Tibial artery (tissue), 4 donors: Measurements from ENCODE around the gene FRYL.
"Not testable (repeated sequence)": the region's sequence is repeated elsewhere in the genome, so short reads cannot be mapped to it uniquely, and the experiment has no call there.

ENCODE experiments used
- DNase-seq, 2 donors: peaks; one replicate each; pipeline ENCODE4 v3.0.0-alpha.2; 2019
- H3K27ac ChIP-seq, 2 donors: fragments of 200-600 bp; sonication (generic) in 1 of 2; 1 replicate in 1 of 2; 2 replicates in 1 of 2; pipeline ENCODE4 v1.5.1; 2018 to 2019; ENCODE audit warnings: mild to moderate bottlenecking in 1 of 2
- H3K27me3 ChIP-seq, 2 donors: fragments of 200-600 bp; sonication (generic) in 1 of 2; one replicate each; pipeline versions ENCODE4 v1.5.1 to v1.6.0; 2016 to 2019
- H3K36me3 ChIP-seq, 3 donors: fragments of 200-600 bp; sonication (generic) in 2 of 3; one replicate each; pipeline ENCODE4 v1.5.1; 2016 to 2019; ENCODE audit warnings: mild to moderate bottlenecking in 2 of 3
- H3K4me1 ChIP-seq, 4 donors: fragments of 200-600 bp; sonication (generic) in 2 of 4; 1 replicate in 3 of 4; 2 replicates in 1 of 4; pipeline ENCODE4 v1.5.1; 2016 to 2019
- H3K4me3 ChIP-seq, 2 donors: fragments of 200-600 bp; sonication (generic) in 1 of 2; 1 replicate in 1 of 2; 2 replicates in 1 of 2; pipeline ENCODE4 v1.5.1; 2018 to 2019; ENCODE audit warnings: mild to moderate bottlenecking in 2 of 2
- H3K9me3 ChIP-seq, 3 donors: fragments of 200-600 bp; sonication (generic) in 1 of 3; one replicate each; pipeline ENCODE4 v1.5.1; 2016 to 2019
- CTCF ChIP-seq, 2 experiments: fragments of 200-600 bp in 1 of 2; fragments of 450-650 bp in 1 of 2; IDR thresholded peaks; one replicate each; pipeline ENCODE4 v1.5.1; 2017 to 2019; ENCODE audit warnings: antibody characterized with exemption in 2 of 2, mild to moderate bottlenecking in 1 of 2, moderate library complexity in 1 of 2
- intact Hi-C: fragments of 100-400 bp; cut with DNase I; formaldehyde crosslinking; loops from one replicate; pipeline ENCODE4 v1.15.0; 2023; ENCODE audit warnings: low total_unique reads

Gene FRYL

GRCh38 chr4:48706736-48707135, 73.3 kb downstream of the FRYL start:
- intact Hi-C loops: no loop called here
- peaks cover 0 to 4% (median 0%) of the 10 kb centered on the region in 4 donors for H3K4me1 ChIP-seq
- no peaks in the 10 kb centered on the region for H3K27me3 ChIP-seq
- no peak for DNase-seq
- H3K4me3 ChIP-seq: no peak overlapping the region
- no peak for TF ChIP-seq CTCF (IDR thresholded peaks at IDR 0.05)
- H3K36me3 ChIP-seq: peaks cover 9 to 20% (median 16%) of the 10 kb centered on the region in 3 donors
- no peak overlapping the region for H3K27ac ChIP-seq
- no peaks in the 10 kb centered on the region for H3K9me3 ChIP-seq

GRCh38 chr4:48705609-48706008, 74.5 kb downstream of the FRYL start:
- Histone ChIP-seq H3K9me3 (no peaks in the 10 kb centered on the region), H3K36me3 (peaks cover 9 to 20% (median 16%) of the 10 kb centered on the region in 3 donors), H3K27me3 (no peaks in the 10 kb centered on the region), H3K4me3 (no peak overlapping the region), H3K4me1 (peaks cover 0 to 4% (median 0%) of the 10 kb centered on the region in 4 donors), H3K27ac (no peak overlapping the region)
- DNase-seq: no peak
- intact Hi-C loops: no loop called here
- no peak for TF ChIP-seq CTCF (IDR thresholded peaks at IDR 0.05)

GRCh38 chr4:48704091-48704802, 75.8 kb downstream of the FRYL start:
- no peak for DNase-seq
- Histone ChIP-seq H3K4me3 (no peak overlapping the region), H3K27ac (no peak overlapping the region), H3K4me1 (peaks cover 0 to 17% (median 5%) of the 10 kb centered on the region in 4 donors), H3K9me3 (no peaks in the 10 kb centered on the region), H3K27me3 (no peaks in the 10 kb centered on the region), H3K36me3 (peaks cover 9 to 15% (median 10%) of the 10 kb centered on the region in 3 donors)
- intact Hi-C loops: no loop called here
- no peak for TF ChIP-seq CTCF (IDR thresholded peaks at IDR 0.05)

- H3K4me3 ChIP-seq: no peak overlapping the region
- no peaks in the 10 kb centered on the region for H3K27me3 ChIP-seq
- intact Hi-C loops: no loop called here
- no peaks in the 10 kb centered on the region for H3K9me3 ChIP-seq
- no peak for TF ChIP-seq CTCF (IDR thresholded peaks at IDR 0.05)
- no peak for DNase-seq
- no peaks in the 10 kb centered on the region for H3K36me3 ChIP-seq
- no peak overlapping the region for H3K27ac ChIP-seq
- H3K4me1 ChIP-seq: peaks cover 0 to 28% (median 14%) of the 10 kb centered on the region in 4 donors
These were observed 80.6 kb downstream of the FRYL start for GRCh38 chr4:48699475-48699874.

GRCh38 chr4:48698029-48698971, 81.8 kb downstream of the FRYL start:
- intact Hi-C loops: no loop called here
- no peak for TF ChIP-seq CTCF (IDR thresholded peaks at IDR 0.05)
- no peaks in the 10 kb centered on the region for H3K36me3 ChIP-seq
- H3K9me3 ChIP-seq: no peaks in the 10 kb centered on the region
- no peak overlapping the region for H3K4me3 ChIP-seq
- peaks cover 0 to 34% (median 14%) of the 10 kb centered on the region in 4 donors for H3K4me1 ChIP-seq
- peak in 1 of 2 donors; percentile 79 for DNase-seq
- H3K27ac ChIP-seq: no peak overlapping the region
- H3K27me3 ChIP-seq: no peaks in the 10 kb centered on the region

- H3K4me3 ChIP-seq, DNase-seq, H3K27me3 ChIP-seq, H3K36me3 ChIP-seq, H3K9me3 ChIP-seq, H3K27ac ChIP-seq, intact Hi-C loops: not testable (repeated sequence)
- peaks cover 0 to 41% (median 15%) of the 10 kb centered on the region in 4 donors for H3K4me1 ChIP-seq
These were observed 82.6 kb downstream of the FRYL start for GRCh38 chr4:48697516-48697915.
